ENCODE measurements around the gene SMC4. TPM values are rescaled to one million over a fixed set of nuclear protein-coding genes. Genes with fewer than 3 reads are reported as not detected.
"Not testable (repeated sequence)": the region's sequence is repeated elsewhere in the genome, so short reads cannot be mapped to it uniquely, and the experiment has no call there.

SMC4 gene
- total RNA-seq: 5.0 TPM

- peaks cover 0 to 8% of the 10 kb centered on the region in 2 donors for H3K4me1 ChIP-seq
- intact Hi-C loops (cut with DNase I): loop anchor here (1.0 to 5.0 kb wide), 4 partner anchors 49 to 823 kb away; partner anchors contain the start of genes KPNA4, NMD3, PPM1L and TRIM59
- H3K4me3 ChIP-seq: peak within 1 kb of the TSS; percentile 64 to 73
- peak; percentile 79 to 98 for DNase-seq (ENCODE audit: low spot score in 2 of 2)
- no peak for TF ChIP-seq CTCF (IDR thresholded peaks at IDR 0.05)
- H3K9me3 ChIP-seq: no peaks in the 10 kb centered on the region
- peak within 1 kb of the TSS; percentile 84 to 87 for H3K27ac ChIP-seq
- H3K36me3 ChIP-seq: no peaks in the 10 kb centered on the region
- H3K27me3 ChIP-seq: no peaks in the 10 kb centered on the region
Observed at GRCh38 chr3:160399125-160400029, at the start of gene SMC4, which contains the start of gene IFT80. Gene SMC4 (plus strand): TSS chr3:160399650. CDS start chr3:160400827, 1,177 bp downstream. Gene IFT80 (minus strand): TSS chr3:160399225. CDS start chr3:160384600, 14,625 bp downstream.

- no peak for DNase-seq (ENCODE audit: low spot score in 2 of 2)
- no peak for TF ChIP-seq CTCF (IDR thresholded peaks at IDR 0.05)
- Histone ChIP-seq H3K4me3 (no peak overlapping the region), H3K27ac (no peak overlapping the region), H3K4me1 (no peaks in the 10 kb centered on the region), H3K27me3 (no peaks in the 10 kb centered on the region), H3K9me3 (no peaks in the 10 kb centered on the region), H3K36me3 (peaks cover 0 to 29% of the 10 kb centered on the region in 2 donors)
- intact Hi-C loops (cut with DNase I): no loop called here
Observed at GRCh38 chr3:160355826-160356225, 43.6 kb upstream of the SMC4 start.

- DNase-seq (ENCODE audit: low spot score in 2 of 2); H3K27ac ChIP-seq; H3K4me3 ChIP-seq; H3K4me1 ChIP-seq; H3K9me3 ChIP-seq; intact Hi-C loops (cut with DNase I); H3K27me3 ChIP-seq: not testable (repeated sequence)
- peaks cover 0 to 11% of the 10 kb centered on the region in 2 donors for H3K36me3 ChIP-seq
Observed at GRCh38 chr3:160362896-160363295, 36.6 kb upstream of the SMC4 start.

GRCh38 chr3:160365869-160366522 is 33.5 kb upstream of the SMC4 start:
- H3K36me3 ChIP-seq: peaks cover 0 to 8% of the 10 kb centered on the region in 2 donors
- H3K27ac ChIP-seq: no peak overlapping the region

GRCh38 chr3:160368804-160369203 is 30.6 kb upstream of the SMC4 start:
- Histone ChIP-seq H3K9me3 (no peaks in the 10 kb centered on the region), H3K36me3 (peaks cover 0 to 10% of the 10 kb centered on the region in 2 donors), H3K4me3 (no peak overlapping the region), H3K27me3 (no peaks in the 10 kb centered on the region), H3K27ac (no peak overlapping the region), H3K4me1 (no peaks in the 10 kb centered on the region)
- no peak for TF ChIP-seq CTCF (IDR thresholded peaks at IDR 0.05)
- no peak for DNase-seq (ENCODE audit: low spot score in 2 of 2)
- intact Hi-C loops (cut with DNase I): no loop called here

More at GRCh38 chr3:160365869-160366522, 33.5 kb upstream of the SMC4 start:
- no peaks in the 10 kb centered on the region for H3K27me3 ChIP-seq
- H3K4me1 ChIP-seq: no peaks in the 10 kb centered on the region
- intact Hi-C loops (cut with DNase I): no loop called here
- TF ChIP-seq CTCF (IDR thresholded peaks at IDR 0.05): no peak
- DNase-seq (ENCODE audit: low spot score in 2 of 2): no peak
- H3K9me3 ChIP-seq: no peaks in the 10 kb centered on the region
- H3K4me3 ChIP-seq: no peak overlapping the region

GRCh38 chr3:160369784-160370183 is 29.7 kb upstream of the SMC4 start:
- intact Hi-C loops (cut with DNase I): no loop called here
- no peak overlapping the region for H3K27ac ChIP-seq
- peaks cover 0 to 13% of the 10 kb centered on the region in 2 donors for H3K36me3 ChIP-seq
- no peak for DNase-seq (ENCODE audit: low spot score in 2 of 2)
- H3K9me3 ChIP-seq: no peaks in the 10 kb centered on the region
- H3K4me3 ChIP-seq: no peak overlapping the region
- TF ChIP-seq CTCF (IDR thresholded peaks at IDR 0.05): no peak
- H3K4me1 ChIP-seq: no peaks in the 10 kb centered on the region
- H3K27me3 ChIP-seq: no peaks in the 10 kb centered on the region
